PFSK-1 (cell line): ENCODE measurements around the gene QSOX1.

Experiments used
- FOXP2 ChIP-seq: optimal IDR thresholded peaks from 2 replicates; pipeline ENCODE3; 2011; ENCODE audit warnings: borderline replicate concordance, control low read depth, inconsistent platforms; ENCODE audit not compliant: insufficient read depth; ENCODE audit errors: extremely low read length, extremely low read depth
- POLR2AphosphoS5 ChIP-seq: IDR thresholded peaks from 2 replicates; pipeline ENCODE4 v1.6.1; 2012; ENCODE audit warnings: low read depth, mild to moderate bottlenecking, control low read depth, low read length, moderate library complexity

DNA sequence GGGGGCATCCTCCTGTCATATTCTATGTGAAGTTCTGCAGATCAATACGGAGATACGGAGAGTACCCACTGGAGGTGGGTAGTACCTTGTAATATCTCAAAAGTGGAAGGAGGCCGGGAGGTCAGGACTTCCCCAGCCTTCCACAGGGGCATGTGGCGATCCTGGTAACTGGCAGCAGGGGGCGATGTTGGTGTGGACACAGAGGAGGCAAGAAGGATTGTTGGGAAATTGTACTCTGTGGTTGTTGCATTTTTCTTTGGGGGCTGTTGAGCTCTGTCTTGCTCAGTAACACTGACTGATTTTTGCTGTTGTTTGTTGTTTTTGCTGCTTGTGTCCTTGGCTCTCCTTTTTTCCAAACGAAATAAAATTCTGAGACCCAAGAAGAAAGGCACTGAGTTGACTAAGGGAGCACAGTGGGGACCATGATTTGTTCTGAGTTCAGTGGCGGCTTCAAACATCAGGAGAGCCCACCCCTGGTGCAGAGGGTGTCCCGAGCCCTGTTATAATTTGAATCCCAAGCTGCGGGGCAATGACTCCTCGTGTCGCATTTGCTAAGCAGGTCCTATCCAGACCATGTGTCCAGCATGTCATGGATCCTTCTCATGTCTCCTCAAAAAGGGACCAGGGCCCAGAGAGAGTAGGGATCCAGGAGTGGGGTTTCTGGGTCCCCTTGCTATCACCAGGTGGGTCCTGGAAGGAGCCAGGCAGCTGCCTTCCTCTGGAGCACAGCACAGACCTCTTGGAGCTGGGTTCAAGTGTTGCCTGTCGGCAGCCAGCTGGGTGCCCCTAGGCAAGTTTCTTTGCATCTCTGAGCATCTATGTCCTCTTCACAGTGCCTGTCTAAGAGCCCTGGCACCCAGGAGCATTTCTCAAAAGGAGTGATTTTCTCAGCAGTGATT, 98.2 kb downstream of the QSOX1 start:
- TF ChIP-seq POLR2AphosphoS5 (no peak), FOXP2 (peak; percentile 25)
